ENCODE results near the gene ZFX. TPM values are rescaled to one million over a fixed set of nuclear protein-coding genes. Genes with fewer than 3 reads are reported as not detected.

Gene ZFX
- total and polyA plus RNA-seq, 2 of the 8 experiments (the other 6 are each of a cell fraction or from before 2014, with no cell fraction given): 2.8 to 22.0 TPM

GRCh38 chrX:24186483-24186882 is 37.0 kb downstream of the ZFX start:
- CTCF ChIA-PET (ENCODE audit: partially characterized antibody): interaction anchor here (0.8 kb wide), 1 partner anchor 13 kb away, joined by 3 read pairs; no protein-coding TSS in a partner anchor
- no peak for FAIRE-seq

More at GRCh38 chrX:24186483-24186882, 37.0 kb downstream of the ZFX start:
- Histone ChIP-seq H3K79me2 (ENCODE audit: control insufficient read depth in 1 of 2, insufficient read depth in 2 of 2, low read length in 2 of 2) (peaks cover 0 to 50% of the 10 kb centered on the region in 2 experiments; a peak in 2 of 4 replicates), H2BK20ac (ENCODE audit: low read length) (no peak overlapping the region), H2AFZ (ENCODE audit: low read length) (no peak overlapping the region), H3K23ac (ENCODE audit: insufficient read length) (no peak overlapping the region), H3K4me3 (ENCODE audit: extremely low read depth in 1 of 4, insufficient read depth in 2 of 4, low read depth in 3 of 4, low read length in 4 of 4) (no peak overlapping the region), H3K14ac (ENCODE audit: insufficient read length) (no peak overlapping the region), H4K5ac (ENCODE audit: insufficient read length, low read depth, low read length) (no peak overlapping the region), H3K56ac (replicated peaks; ENCODE audit: insufficient read length, low read depth, low read length) (no peak overlapping the region), H2BK12ac (ENCODE audit: low read depth, low read length) (no peak overlapping the region), H3K18ac (ENCODE audit: extremely low read depth, low read length) (no peak overlapping the region), H3K9ac (replicated peaks in 1 of 4; ENCODE audit: extremely low read depth in 1 of 4, low read depth in 3 of 4, low read length in 3 of 4) (no peak overlapping the region), H2BK15ac (ENCODE audit: low read length) (no peak overlapping the region), H4K20me1 (replicated peaks in 1 of 2; ENCODE audit: control insufficient read depth in 1 of 2, insufficient read depth in 2 of 2, low read length in 2 of 2) (no peaks in the 10 kb centered on the region), H3K27ac (ENCODE audit: low read depth, low read length) (no peak overlapping the region), H3K9me3 (ENCODE audit: insufficient read depth in 2 of 2, low read depth in 1 of 2, low read length in 1 of 2) (no peaks in the 10 kb centered on the region), H2AK5ac (ENCODE audit: low read depth, low read length) (no peak overlapping the region), H4K8ac (ENCODE audit: extremely low read depth, insufficient read depth, low read length) (no peak overlapping the region), H4K91ac (replicated peaks; ENCODE audit: insufficient read length, low read length) (no peak overlapping the region), H2BK5ac (ENCODE audit: low read depth, low read length) (no peak overlapping the region), H3K4me2 (ENCODE audit: insufficient read depth in 1 of 2, low read depth in 2 of 2, low read length in 2 of 2) (no peak overlapping the region), H3K23me2 (ENCODE audit: low read depth, low read length) (no peaks in the 10 kb centered on the region), H3K79me1 (ENCODE audit: low read depth, low read length) (0 out of 2 replicates have a peak, but pooled peaks cover 2% of the 10 kb centered on the region), H3K27me3 (replicated peaks in 1 of 4; ENCODE audit: control insufficient read depth in 3 of 4, extremely low read depth in 1 of 4, insufficient read depth in 3 of 4, low read length in 3 of 4) (no peaks in the 10 kb centered on the region), H2BK120ac (replicated peaks; ENCODE audit: low read depth, low read length) (no peak overlapping the region), H3K4ac (replicated peaks; ENCODE audit: insufficient read length, low read depth, low read length) (no peak overlapping the region), H3K4me1 (replicated peaks in 1 of 4; ENCODE audit: control insufficient read depth in 3 of 4, insufficient read depth in 4 of 4, low read length in 3 of 4) (no peaks in the 10 kb centered on the region), H3K36me3 (ENCODE audit: control insufficient read depth in 2 of 4, insufficient read depth in 4 of 4, low read length in 3 of 4) (peaks cover 0 to under 1% (median 0%) of the 10 kb centered on the region in 4 experiments; a peak in 2 of 8 replicates)
- WGBS, 2 experiments (ENCODE audit: extremely low coverage in 1 of 2, insufficient coverage in 1 of 2, insufficient read length in 1 of 2, insufficient replicate concordance in 2 of 2, low coverage in 1 of 2, low lambda C conversion rate in 2 of 2, missing lambda C conversion rate in 1 of 2): 86% methylated on average over 1 of the region's 4 CpGs; no CpG with 5 or more reads in 1 of the 2 experiments
- no peak for TF ChIP-seq POU5F1 (IDR thresholded peaks at IDR 0.05; ENCODE audit: low read depth, low read length)
- no peak for TF ChIP-seq TBP (IDR thresholded peaks at IDR 0.05; ENCODE audit: low read depth, low read length)
- TF ChIP-seq BRCA1 (IDR thresholded peaks at IDR 0.05; ENCODE audit: low read depth, low read length): no peak
- TF ChIP-seq KDM4A (IDR thresholded peaks at IDR 0.05; ENCODE audit: low read depth, low read length, severe bottlenecking): no peak
- no peak for TF ChIP-seq RAD21 (IDR thresholded peaks at IDR 0.05 in 1 of 2, conservative IDR thresholded peaks at IDR 0.05 in 1 of 2; ENCODE audit: low read depth in 2 of 2, low read length in 2 of 2)
- TF ChIP-seq TAF1 (IDR thresholded peaks at IDR 0.05; ENCODE audit: low read depth, low read length): no peak
- TF ChIP-seq, protein P1, sequence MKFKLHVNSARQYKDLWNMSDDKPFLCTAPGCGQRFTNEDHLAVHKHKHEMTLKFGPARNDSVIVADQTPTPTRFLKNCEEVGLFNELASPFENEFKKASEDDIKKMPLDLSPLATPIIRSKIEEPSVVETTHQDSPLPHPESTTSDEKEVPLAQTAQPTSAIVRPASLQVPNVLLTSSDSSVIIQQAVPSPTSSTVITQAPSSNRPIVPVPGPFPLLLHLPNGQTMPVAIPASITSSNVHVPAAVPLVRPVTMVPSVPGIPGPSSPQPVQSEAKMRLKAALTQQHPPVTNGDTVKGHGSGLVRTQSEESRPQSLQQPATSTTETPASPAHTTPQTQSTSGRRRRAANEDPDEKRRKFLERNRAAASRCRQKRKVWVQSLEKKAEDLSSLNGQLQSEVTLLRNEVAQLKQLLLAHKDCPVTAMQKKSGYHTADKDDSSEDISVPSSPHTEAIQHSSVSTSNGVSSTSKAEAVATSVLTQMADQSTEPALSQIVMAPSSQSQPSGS (IDR thresholded peaks at IDR 0.05; ENCODE audit: low read length): no peak
- no peak for TF ChIP-seq GABPA (IDR thresholded peaks at IDR 0.05; ENCODE audit: borderline replicate concordance, insufficient read depth, low read length)
- no peak for TF ChIP-seq POLR2AphosphoS5 (IDR thresholded peaks at IDR 0.05; ENCODE audit: low read depth, low read length)
- no peak for TF ChIP-seq BCL11A (IDR thresholded peaks at IDR 0.05; ENCODE audit: low read depth in 2 of 2, low read length in 2 of 2)
- POLR2A ChIA-PET (ENCODE audit: partially characterized antibody): interaction anchor here (0.6 to 1.0 kb wide), 4 partner anchors 8 to 37 kb away, joined by 3 to 5 read pairs (median 3); no protein-coding TSS in a partner anchor
- no peak for DNase-seq (ENCODE audit: low read depth in 1 of 2, low spot score in 2 of 2)

Data from H1 (cell line).